ENCODE results near the gene TCF7L2. TPM values are rescaled to one million over a fixed set of nuclear protein-coding genes. Genes with fewer than 3 reads are reported as not detected.
A peak's percentile ranks its signal among the peaks of the same experiment; 100 is the strongest.

Gene TCF7L2
- total RNA-seq, 1 experiment from 2014 or later, result 45.2 TPM

- ATAC-seq, result no peak
- no peaks in the 10 kb centered on the region for H3K27me3 ChIP-seq (ENCODE audit: control insufficient read depth, insufficient read depth, low read length)
- H3K27ac ChIP-seq (ENCODE audit: low read length), result peak overlapping the region; percentile 55; the same call in 1 of the 2 replicates
- no peak overlapping the region for H3K4me3 ChIP-seq (ENCODE audit: low read depth in 2 of 2, low read length in 2 of 2)
- DNase-seq (ENCODE audit: low read depth, low spot score), result no peak
- H3K9me3 ChIP-seq (ENCODE audit: control insufficient read depth, insufficient read depth, low read depth, low read length), result no peaks in the 10 kb centered on the region
- intact Hi-C loops (cut with micrococcal nuclease; ENCODE audit: unreplicated experiment), result no loop called here
- H3K4me1 ChIP-seq (ENCODE audit: control insufficient read depth, insufficient read depth, low read length), result peaks cover 76% of the 10 kb centered on the region
- H3K36me3 ChIP-seq (ENCODE audit: control insufficient read depth, insufficient read depth, low read length), result no peaks in the 10 kb centered on the region
- ChIA-PET CTCF (no interaction called here), POLR2A (no interaction called here)
- in situ Hi-C loops (cut with HindIII; ENCODE audit: low pct_unique_long_range_greater_than_20kb, low sequenced_read_pairs), result no loop called here
- no peak for TF ChIP-seq SIN3A (IDR thresholded peaks at IDR 0.05; ENCODE audit: borderline replicate concordance, insufficient read depth, low read depth, low read length)
- no peak for TF ChIP-seq POLR2AphosphoS5 (IDR thresholded peaks at IDR 0.05; ENCODE audit: low read depth, low read length)
- TF ChIP-seq REST (IDR thresholded peaks at IDR 0.05; ENCODE audit: insufficient read depth in 1 of 2, low read depth in 2 of 2, low read length in 1 of 2), result no peak
- no peak for TF ChIP-seq TCF7L2 (IDR thresholded peaks at IDR 0.05; ENCODE audit: low read depth, low read length)
- TF ChIP-seq CTCF (IDR thresholded peaks at IDR 0.05), result no peak
- no TSS peak for BruUV-seq (replicated peaks)
These were observed 52.4 kb downstream of the TCF7L2 start for GRCh38 chr10:113002449-113002777.

GRCh38 chr10:113003052-113003451 lies 53.0 kb downstream of the TCF7L2 start:
- BruUV-seq (replicated peaks), result no TSS peak
- no peaks in the 10 kb centered on the region for H3K27me3 ChIP-seq (ENCODE audit: control insufficient read depth, insufficient read depth, low read length)
- POLR2A ChIA-PET, result no interaction called here
- H3K27ac ChIP-seq (ENCODE audit: low read length), result 0 out of 2 replicates have a peak overlapping the region, but pooled peaks have one; percentile 6
- ATAC-seq, result no peak
- in situ Hi-C loops (cut with HindIII; ENCODE audit: low pct_unique_long_range_greater_than_20kb, low sequenced_read_pairs) (no loop called here), intact Hi-C loops (cut with micrococcal nuclease; ENCODE audit: unreplicated experiment) (no loop called here)
- H3K9me3 ChIP-seq (ENCODE audit: control insufficient read depth, insufficient read depth, low read depth, low read length), result no peaks in the 10 kb centered on the region
- H3K4me3 ChIP-seq (ENCODE audit: low read depth in 2 of 2, low read length in 2 of 2), result no peak overlapping the region
- peaks cover 76% of the 10 kb centered on the region for H3K4me1 ChIP-seq (ENCODE audit: control insufficient read depth, insufficient read depth, low read length)
- no peaks in the 10 kb centered on the region for H3K36me3 ChIP-seq (ENCODE audit: control insufficient read depth, insufficient read depth, low read length)
- CTCF ChIA-PET, result no interaction called here
- no peak for TF ChIP-seq SIN3A (IDR thresholded peaks at IDR 0.05; ENCODE audit: borderline replicate concordance, insufficient read depth, low read depth, low read length)
- TF ChIP-seq TCF7L2 (IDR thresholded peaks at IDR 0.05; ENCODE audit: low read depth, low read length), result no peak
- TF ChIP-seq POLR2AphosphoS5 (IDR thresholded peaks at IDR 0.05; ENCODE audit: low read depth, low read length), result no peak
- TF ChIP-seq CTCF (IDR thresholded peaks at IDR 0.05), result no peak
- TF ChIP-seq REST (IDR thresholded peaks at IDR 0.05; ENCODE audit: insufficient read depth in 1 of 2, low read depth in 2 of 2, low read length in 1 of 2), result no peak
- DNase-seq (ENCODE audit: low read depth, low spot score), result no peak
